CD4-positive, alpha-beta T cell treated with Interferon alpha-2 for 1 hour (primary cell): ENCODE results near the gene WWC1.

Experiments
- DNase-seq, 2 donors: peaks; one replicate each; pipeline ENCODE4 v3.0.0-alpha.2; 2020 to 2022

WWC1 gene

DNA sequence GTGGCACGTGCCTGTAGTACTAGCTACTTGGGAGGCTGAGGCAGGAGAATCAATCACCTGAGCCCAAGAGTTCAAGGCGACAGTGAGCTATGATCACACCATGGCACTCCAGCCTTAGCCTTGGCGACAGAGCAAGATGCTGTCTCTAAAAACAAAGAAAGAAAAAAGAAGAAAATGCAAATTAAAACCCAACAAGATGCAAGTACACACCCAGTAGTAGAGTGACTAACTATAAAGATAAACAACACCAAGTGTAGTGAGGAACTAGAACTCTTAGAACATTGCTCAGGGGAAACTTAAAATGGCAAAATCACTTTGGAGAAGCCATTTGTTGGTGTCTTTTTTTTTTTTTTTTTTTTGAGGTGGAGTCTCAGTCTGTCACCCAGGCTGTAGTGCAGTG, 160.1 kb downstream of the WWC1 start:
- no peak for DNase-seq

DNA sequence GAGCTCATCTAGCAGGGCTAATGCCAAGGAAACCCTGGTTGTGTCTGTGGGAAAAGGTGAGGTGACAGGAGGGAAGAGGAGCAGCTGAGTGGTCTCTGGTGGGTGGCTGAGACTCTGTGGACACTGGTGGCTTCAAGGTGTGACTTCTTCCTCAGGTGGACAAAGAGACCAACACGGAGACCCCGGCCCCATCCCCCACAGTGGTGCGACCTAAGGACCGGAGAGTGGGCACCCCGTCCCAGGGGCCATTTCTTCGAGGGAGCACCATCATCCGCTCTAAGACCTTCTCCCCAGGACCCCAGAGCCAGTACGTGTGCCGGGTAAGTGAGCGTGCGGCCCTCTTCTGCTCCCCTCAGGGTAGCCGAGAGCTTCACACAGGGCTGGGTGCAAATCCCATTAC, 163.8 kb downstream of the WWC1 start:
- no peak for DNase-seq

- DNase-seq = no peak
Measured at GRCh38 chr5:168457542-168457941, 166.1 kb downstream of the WWC1 start.

DNA sequence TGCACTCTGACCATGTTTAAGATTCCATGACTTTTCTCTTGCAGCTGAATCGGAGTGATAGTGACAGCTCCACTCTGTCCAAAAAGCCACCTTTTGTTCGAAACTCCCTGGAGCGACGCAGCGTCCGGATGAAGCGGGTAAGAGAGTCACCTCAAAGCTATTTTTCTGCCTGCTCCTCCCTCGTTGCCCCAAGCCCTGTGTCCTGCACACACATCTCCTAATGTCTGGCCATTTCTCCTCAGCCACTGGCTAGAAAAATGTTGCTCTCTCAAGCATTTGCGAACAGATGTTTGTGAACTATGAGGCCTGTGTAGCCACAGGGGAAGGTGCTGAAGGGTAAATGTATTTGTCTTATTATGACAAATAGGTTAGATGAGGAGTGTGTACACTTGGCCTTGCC, 169.2 kb downstream of the WWC1 start:
- no peak for DNase-seq

GRCh38 chr5:168463081-168463480, 171.6 kb downstream of the WWC1 start:
- no peak for DNase-seq

DNA sequence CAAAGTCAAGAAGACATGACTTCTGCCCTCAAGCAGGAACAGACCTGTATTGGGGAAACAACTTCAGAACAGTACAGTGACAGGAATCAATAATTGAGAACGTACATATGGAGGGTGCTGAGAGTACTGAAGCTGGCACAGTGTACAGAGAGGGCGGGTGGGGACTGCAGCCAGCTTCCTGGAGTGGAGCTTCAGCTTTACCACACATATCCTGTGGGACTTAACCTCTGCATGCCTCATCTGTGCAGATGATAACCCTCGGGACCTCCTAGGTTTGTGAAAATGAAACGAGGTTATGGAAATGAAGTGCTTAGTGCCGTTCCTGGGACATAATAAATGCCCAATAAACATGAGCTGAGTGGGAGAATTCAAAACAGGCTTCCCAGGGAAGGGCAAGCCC, 172.8 kb downstream of the WWC1 start:
- no peak for DNase-seq

- no peak for DNase-seq
Measured at GRCh38 chr5:168464641-168465040, 173.2 kb downstream of the WWC1 start.

DNA sequence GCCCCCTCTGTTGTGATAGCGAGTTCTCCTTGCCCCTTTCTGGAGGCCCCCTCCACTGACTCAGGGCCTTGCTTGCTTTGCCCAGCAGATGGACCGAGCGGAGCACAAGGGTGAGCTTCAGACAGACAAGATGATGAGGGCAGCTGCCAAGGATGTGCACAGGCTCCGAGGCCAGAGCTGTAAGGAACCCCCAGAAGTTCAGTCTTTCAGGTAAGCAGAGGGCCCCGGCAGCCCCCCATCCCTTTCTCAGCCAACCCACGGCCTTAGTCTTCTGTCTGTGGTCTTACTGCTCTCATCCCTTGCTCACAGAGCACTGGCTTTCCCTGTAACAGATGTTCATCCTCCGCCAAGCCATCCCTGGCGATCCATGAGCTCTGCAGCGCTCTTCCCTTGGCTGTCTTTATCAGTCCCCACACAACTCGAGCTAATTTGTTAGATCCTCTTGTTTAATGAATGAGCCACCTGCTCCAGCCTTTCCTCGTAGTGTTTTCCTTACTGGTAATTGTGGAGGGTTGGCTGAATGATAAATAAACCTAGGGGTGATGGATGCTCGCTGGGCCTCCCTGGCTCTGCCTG, 176.4 kb downstream of the WWC1 start:
- no peak for DNase-seq

GRCh38 chr5:168468836-168469235, 177.4 kb downstream of the WWC1 start:
- DNase-seq = no peak

DNA sequence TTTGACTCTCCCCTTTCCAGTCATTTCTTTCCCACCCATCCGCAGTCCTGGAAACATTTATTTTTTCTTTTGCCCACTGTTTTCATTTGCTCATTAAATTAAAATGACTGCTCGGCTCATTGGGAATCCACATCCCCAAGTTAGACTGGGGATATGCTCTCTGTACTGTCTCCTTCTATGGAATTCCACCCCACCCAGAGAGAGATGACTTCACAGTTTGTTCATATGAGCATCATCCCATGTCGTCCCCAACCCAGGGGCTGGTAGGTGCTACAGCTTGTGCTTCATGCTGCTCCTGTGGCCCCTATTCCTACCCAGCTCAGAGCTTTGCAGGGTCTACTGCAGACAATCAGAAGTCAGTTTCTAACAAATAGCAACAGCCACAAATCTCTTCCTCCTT, 178.4 kb downstream of the WWC1 start:
- no peak for DNase-seq

- no peak for DNase-seq
Measured at GRCh38 chr5:168471785-168472184, 180.3 kb downstream of the WWC1 start.

DNA sequence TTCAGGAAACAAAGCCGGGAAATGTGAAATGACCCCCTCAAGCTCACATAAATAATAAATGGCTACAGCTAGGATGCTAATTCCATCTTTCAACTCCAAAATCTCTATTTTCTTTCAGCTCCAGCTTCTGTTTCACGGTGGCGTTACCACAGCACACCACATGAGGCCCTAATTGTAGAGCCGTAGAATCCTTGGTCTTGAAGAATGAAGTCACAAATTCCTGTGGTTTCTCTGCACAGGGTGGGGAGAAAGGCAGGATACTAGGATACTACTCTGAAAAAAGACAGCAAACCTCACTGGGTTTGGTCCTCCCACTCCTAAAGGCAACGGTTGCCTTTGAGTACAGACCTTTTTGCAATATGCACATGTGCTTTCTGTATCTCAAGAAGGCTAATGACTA, 180.9 kb downstream of the WWC1 start:
- DNase-seq = no peak

DNA sequence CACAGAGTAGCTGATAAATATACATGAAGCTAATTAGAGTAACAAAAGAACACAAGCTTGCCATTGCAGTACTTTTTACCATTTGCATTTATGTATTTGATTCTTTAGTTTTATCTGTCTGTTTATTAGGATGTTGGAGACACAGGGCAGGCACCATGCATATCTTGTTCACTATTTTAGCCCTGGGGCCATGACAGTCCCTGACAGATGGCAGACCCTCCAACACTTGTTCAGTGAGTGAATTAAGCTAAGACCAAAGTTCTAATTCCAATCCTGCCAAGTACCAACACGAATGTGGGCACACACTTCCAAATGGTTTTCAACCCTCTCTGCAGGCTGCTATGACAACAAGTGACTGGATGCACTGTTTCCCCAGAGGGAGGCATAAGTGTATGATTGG, 182.9 kb downstream of the WWC1 start:
- DNase-seq = no peak

- DNase-seq = no peak
Measured at GRCh38 chr5:168477060-168477459, 185.6 kb downstream of the WWC1 start.

DNA sequence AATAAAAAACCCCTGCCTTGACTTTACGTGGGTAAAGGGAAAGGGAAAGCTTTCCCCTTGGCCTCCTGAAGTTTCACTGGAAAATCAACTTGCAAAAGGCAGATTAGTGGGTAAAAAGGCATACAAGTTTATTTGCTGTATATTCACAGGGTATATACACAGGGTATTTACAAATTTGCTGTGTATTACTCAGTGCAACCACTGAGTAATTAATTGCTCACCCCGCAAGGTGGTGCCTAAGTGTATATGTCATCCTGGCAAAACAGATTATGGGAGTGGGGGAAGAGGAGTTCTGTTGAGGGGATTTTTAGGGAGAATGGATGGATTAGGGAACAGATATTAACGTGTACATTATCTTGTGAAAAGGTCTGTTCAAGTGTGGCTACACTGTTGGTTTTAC, 187.7 kb downstream of the WWC1 start:
- no peak for DNase-seq

DNA sequence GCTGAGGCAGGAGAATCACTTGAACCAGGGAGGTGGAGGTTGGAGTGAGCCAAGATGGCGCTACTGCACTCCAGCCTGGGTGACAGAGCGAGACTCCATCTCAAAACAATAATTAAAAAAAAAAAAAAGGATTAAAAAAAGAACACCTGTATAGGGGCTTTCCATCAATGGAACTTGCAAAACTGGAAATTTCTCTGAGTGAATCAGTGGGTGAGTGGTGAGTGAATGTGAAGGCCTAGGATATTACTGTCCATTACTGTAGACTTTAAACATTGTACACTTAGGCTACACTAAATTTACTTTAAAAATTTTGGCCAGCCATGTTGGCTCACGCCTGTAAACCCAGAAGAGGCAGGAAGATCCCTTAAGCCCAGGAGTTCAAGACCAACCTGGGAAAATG, 189.2 kb downstream of the WWC1 start:
- no peak for DNase-seq

DNA sequence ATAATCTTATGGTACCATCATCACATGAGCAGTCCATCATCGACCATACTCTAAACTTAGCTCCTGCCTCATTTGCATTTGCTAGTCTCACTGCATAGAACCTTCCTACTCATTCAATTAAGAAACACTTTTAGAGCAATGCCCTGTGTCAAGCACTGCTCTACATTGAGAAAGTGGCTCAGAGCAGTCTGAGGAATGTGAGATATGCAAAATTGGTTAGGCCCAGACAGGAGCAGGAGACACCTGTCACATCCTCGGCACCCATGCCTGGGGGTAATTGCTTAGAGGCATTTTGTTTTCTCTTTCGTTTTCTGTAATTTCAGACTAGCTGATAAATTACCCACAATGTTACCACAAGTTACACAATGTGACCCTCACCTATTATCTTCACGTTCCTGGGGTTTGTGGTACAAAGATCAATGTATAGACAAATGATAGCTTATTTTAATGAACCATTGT, 189.9 kb downstream of the WWC1 start:
- peak in 1 of 2 donors; percentile 34 for DNase-seq

DNA sequence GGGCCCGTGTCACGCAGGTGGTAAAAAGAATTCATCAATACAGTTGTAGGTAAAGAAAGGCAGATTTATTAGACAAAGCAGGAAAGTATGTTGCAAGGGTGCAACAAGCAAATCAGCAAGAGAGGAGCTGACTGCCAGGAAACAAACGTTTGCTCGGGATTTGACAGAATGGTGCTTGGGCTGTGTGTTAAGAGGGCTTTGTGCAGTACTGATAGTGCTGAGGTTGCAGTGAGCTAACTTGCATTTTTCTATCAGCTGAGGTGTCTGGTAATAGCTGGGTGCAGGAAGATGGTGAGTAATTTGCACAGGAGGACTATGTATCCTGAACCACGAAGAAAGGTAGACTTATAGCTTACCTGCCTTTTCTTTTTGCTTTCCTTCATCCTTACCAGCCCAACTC, 190.9 kb downstream of the WWC1 start:
- DNase-seq = no peak

DNA sequence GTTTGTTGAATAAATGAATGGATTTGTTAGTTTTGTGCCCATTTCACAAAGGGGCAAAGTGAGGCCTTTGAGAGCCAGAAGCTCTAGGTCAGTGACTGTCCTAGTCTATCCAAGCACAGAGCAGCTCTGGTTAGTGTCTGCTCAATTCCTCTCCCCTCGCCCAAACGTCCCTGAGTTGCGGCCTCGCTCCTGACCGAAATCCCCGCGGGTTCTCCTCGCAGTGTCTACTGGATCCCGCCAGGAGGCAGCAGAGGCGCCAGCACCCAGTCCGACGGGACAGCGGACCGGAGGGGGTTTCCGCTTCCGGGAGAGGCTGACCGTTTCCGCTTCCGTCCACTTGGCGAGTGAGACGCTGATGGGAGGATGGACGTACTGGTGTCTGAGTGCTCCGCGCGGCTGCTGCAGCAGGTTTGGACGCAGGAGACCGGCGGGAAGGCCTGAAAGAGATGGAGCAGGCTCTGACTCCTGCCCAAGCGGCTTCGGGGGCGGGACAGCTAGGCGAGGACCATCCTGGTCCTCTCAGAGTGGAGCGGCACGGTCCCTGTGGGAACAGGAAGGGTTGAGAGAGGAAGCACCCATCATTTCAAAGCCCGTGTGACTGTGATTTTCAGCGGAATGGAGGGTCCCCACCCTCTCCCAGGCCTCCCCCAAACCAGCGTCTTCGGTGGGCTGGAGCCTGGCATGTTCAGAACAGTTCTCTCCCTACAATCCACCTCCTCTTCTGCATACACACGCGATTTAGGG, 194.9 kb downstream of the WWC1 start, which contains the start of gene RARS1:
Gene RARS1 (plus strand): TSS at position 336 of the 744 bp plus-strand sequence. CDS start 28 bp downstream, at position 364.
- peak; percentile 88 to 90 for DNase-seq

GRCh38 chr5:168489059-168489458, 197.6 kb downstream of the WWC1 start:
- no peak for DNase-seq

GRCh38 chr5:168494057-168494555, 202.7 kb downstream of the WWC1 start:
- DNase-seq = no peak

DNA sequence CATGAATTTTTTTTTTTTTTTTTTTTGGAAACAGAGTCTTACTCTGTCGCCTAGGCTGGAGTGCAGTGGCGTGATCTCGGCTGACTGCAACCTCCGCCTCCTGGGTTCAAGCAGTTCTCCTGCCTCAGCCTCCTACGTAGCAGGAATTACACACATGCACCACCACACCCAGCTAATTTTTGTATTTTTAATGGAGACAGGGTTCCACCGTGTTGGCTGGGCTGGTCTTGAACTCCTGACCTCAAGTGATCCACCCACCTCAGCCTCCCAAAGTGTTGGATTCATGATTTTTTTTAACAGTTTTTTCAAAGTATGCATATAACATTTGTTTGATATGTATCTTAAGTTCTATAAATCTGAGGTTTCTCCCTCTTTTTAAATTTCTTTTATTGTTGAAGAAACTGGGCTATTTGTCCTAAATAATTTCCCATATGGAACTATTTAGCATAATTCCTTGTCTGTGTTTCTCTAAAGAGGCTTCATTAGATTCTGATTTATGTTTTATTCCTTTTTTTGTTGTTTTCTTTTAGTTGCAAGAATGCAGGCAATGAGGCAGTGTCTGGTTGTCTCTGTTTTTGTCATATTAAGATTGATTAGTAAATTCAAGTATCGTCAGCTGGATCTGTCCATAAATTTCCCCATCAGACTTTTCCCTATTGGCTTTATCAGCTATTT, 211.3 kb downstream of the WWC1 start:
- no peak for DNase-seq

- DNase-seq = no peak
Measured at GRCh38 chr5:168513861-168514428, 222.5 kb downstream of the WWC1 start.
